ENCODE data around the gene HOXD4. TPM values are rescaled to one million over a fixed set of nuclear protein-coding genes. Genes with fewer than 3 reads are reported as not detected.

Gene HOXD4
- total RNA-seq, 1 experiment from 2014 or later: 0.61 TPM

DNA sequence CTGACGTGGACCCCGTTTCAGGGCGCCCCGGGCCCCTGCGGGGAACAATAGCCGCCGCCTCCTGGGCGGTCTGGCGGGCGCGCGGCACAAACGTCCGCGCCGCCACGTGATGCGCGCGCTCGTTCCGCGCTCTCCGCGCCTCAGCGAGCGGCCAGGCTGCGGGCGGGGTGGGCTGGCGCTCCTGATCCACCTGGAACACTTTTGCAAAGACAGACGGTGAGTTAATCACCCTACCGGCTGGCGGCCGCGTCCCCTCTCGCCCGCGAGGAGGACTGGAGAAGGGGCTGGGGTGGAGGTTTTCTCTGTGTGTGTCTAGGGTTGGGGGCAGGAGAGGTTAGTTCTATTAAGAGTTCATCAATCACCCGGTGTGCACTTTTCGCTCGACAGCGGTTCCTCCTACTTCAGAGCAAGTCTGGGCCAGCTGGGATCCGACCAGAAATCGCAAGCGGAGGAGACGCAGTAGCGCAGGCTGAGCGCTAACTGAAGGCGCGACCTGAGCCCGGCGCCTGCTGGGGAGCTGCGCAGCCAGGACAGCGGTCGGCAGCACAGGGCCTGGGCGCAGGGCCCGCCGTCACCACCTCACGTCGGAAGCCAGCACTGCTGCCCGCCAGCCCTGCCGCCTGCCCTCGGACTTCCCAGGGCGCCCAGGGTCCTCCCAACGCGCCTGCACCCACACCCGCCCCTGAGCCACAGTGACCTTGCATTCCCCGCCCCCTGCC, 26.8 kb downstream of the HOXD4 start:
- Histone ChIP-seq H2AFZ (ENCODE audit: low read depth, low read length, poor library complexity, severe bottlenecking) (no peak overlapping the region), H3K4me3 (replicated peaks in 1 of 2; ENCODE audit: low read depth in 1 of 2, low read length in 2 of 2) (no peak overlapping the region), H3K9me3 (ENCODE audit: control insufficient read depth in 1 of 2, insufficient read depth in 1 of 2, low read depth in 1 of 2, low read length in 2 of 2) (no peaks in the 10 kb centered on the region), H3K36me3 (ENCODE audit: control insufficient read depth in 1 of 2, insufficient read depth in 2 of 2, low read length in 2 of 2) (no peaks in the 10 kb centered on the region), H3K79me2 (ENCODE audit: insufficient read depth, low read length) (no peaks in the 10 kb centered on the region), H3K9me2 (ENCODE audit: insufficient read depth) (no peaks in the 10 kb centered on the region), H3K27ac (ENCODE audit: low read depth, low read length) (no peak overlapping the region), H3K4me1 (ENCODE audit: control insufficient read depth in 1 of 2, insufficient read depth in 2 of 2, low read length in 2 of 2) (no peaks in the 10 kb centered on the region), H3K27me3 (ENCODE audit: insufficient read depth, low read length) (no peaks in the 10 kb centered on the region), H3K4me2 (ENCODE audit: low read length) (no peak overlapping the region), H3K9ac (ENCODE audit: low read length) (no peak overlapping the region), H4K20me1 (ENCODE audit: insufficient read depth) (no peaks in the 10 kb centered on the region)
- BruUV-seq (replicated peaks): no TSS peak
- DNase-seq (ENCODE audit: low read depth, low spot score) (no peak), ATAC-seq (no peak)
- POLR2A ChIA-PET: no interaction called here
- CTCF ChIA-PET: no interaction called here
- TF ChIP-seq EGR1 (IDR thresholded peaks at IDR 0.05; ENCODE audit: low read depth): no peak
- no peak for TF ChIP-seq POLR2A (IDR thresholded peaks at IDR 0.05; ENCODE audit: borderline replicate concordance, extremely low read depth, insufficient read depth, insufficient read length)
- no peak for TF ChIP-seq EZH2phosphoT487 (IDR thresholded peaks at IDR 0.05; ENCODE audit: borderline replicate concordance)
- no peak for TF ChIP-seq ZFX (IDR thresholded peaks at IDR 0.05)
- no peak for TF ChIP-seq CBX3 (IDR thresholded peaks at IDR 0.05; ENCODE audit: low read depth)
- no peak for TF ChIP-seq JUND (IDR thresholded peaks at IDR 0.05)
- TF ChIP-seq, protein P1, sequence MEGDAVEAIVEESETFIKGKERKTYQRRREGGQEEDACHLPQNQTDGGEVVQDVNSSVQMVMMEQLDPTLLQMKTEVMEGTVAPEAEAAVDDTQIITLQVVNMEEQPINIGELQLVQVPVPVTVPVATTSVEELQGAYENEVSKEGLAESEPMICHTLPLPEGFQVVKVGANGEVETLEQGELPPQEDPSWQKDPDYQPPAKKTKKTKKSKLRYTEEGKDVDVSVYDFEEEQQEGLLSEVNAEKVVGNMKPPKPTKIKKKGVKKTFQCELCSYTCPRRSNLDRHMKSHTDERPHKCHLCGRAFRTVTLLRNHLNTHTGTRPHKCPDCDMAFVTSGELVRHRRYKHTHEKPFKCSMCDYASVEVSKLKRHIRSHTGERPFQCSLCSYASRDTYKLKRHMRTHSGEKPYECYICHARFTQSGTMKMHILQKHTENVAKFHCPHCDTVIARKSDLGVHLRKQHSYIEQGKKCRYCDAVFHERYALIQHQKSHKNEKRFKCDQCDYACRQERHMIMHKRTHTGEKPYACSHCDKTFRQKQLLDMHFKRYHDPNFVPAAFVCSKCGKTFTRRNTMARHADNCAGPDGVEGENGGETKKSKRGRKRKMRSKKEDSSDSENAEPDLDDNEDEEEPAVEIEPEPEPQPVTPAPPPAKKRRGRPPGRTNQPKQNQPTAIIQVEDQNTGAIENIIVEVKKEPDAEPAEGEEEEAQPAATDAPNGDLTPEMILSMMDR (IDR thresholded peaks at IDR 0.05 in 2 of 3, conservative IDR thresholded peaks at IDR 0.05 in 1 of 3; ENCODE audit: borderline replicate concordance in 1 of 3, insufficient read depth in 1 of 3, low read depth in 2 of 3, low read length in 2 of 3): no peak
- TF ChIP-seq ZNF274 (IDR thresholded peaks at IDR 0.05; ENCODE audit: low read depth, low read length): no peak
- TF ChIP-seq SIN3A (IDR thresholded peaks at IDR 0.05; ENCODE audit: low read depth): no peak
- no peak for TF ChIP-seq MAX (IDR thresholded peaks at IDR 0.05)
- no peak for TF ChIP-seq RAD21 (IDR thresholded peaks at IDR 0.05; ENCODE audit: low read depth)
- TF ChIP-seq, protein P2, sequence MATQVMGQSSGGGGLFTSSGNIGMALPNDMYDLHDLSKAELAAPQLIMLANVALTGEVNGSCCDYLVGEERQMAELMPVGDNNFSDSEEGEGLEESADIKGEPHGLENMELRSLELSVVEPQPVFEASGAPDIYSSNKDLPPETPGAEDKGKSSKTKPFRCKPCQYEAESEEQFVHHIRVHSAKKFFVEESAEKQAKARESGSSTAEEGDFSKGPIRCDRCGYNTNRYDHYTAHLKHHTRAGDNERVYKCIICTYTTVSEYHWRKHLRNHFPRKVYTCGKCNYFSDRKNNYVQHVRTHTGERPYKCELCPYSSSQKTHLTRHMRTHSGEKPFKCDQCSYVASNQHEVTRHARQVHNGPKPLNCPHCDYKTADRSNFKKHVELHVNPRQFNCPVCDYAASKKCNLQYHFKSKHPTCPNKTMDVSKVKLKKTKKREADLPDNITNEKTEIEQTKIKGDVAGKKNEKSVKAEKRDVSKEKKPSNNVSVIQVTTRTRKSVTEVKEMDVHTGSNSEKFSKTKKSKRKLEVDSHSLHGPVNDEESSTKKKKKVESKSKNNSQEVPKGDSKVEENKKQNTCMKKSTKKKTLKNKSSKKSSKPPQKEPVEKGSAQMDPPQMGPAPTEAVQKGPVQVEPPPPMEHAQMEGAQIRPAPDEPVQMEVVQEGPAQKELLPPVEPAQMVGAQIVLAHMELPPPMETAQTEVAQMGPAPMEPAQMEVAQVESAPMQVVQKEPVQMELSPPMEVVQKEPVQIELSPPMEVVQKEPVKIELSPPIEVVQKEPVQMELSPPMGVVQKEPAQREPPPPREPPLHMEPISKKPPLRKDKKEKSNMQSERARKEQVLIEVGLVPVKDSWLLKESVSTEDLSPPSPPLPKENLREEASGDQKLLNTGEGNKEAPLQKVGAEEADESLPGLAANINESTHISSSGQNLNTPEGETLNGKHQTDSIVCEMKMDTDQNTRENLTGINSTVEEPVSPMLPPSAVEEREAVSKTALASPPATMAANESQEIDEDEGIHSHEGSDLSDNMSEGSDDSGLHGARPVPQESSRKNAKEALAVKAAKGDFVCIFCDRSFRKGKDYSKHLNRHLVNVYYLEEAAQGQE (IDR thresholded peaks at IDR 0.05; ENCODE audit: low read depth): no peak
- no peak for TF ChIP-seq SP1 (IDR thresholded peaks at IDR 0.05; ENCODE audit: low read depth)
- TF ChIP-seq, protein P3, sequence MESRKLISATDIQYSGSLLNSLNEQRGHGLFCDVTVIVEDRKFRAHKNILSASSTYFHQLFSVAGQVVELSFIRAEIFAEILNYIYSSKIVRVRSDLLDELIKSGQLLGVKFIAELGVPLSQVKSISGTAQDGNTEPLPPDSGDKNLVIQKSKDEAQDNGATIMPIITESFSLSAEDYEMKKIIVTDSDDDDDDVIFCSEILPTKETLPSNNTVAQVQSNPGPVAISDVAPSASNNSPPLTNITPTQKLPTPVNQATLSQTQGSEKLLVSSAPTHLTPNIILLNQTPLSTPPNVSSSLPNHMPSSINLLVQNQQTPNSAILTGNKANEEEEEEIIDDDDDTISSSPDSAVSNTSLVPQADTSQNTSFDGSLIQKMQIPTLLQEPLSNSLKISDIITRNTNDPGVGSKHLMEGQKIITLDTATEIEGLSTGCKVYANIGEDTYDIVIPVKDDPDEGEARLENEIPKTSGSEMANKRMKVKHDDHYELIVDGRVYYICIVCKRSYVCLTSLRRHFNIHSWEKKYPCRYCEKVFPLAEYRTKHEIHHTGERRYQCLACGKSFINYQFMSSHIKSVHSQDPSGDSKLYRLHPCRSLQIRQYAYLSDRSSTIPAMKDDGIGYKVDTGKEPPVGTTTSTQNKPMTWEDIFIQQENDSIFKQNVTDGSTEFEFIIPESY (IDR thresholded peaks at IDR 0.05; ENCODE audit: extremely low read depth, insufficient replicate concordance, low read length): no peak
- no peak for TF ChIP-seq SRF (IDR thresholded peaks at IDR 0.05; ENCODE audit: low read depth)
- no peak for TF ChIP-seq YY1 (IDR thresholded peaks at IDR 0.05; ENCODE audit: extremely low read depth, insufficient replicate concordance, low read depth, low read length)
- TF ChIP-seq TCF7L2 (IDR thresholded peaks at IDR 0.05; ENCODE audit: borderline replicate concordance, extremely low read depth, insufficient read depth, insufficient read length): no peak
- RAD21 ChIA-PET (ENCODE audit: low non-redundant PET in 1 of 2, low total read pairs in 2 of 2, uncharacterized antibody in 2 of 2, unreplicated experiment in 2 of 2): no interaction called here
- intact Hi-C loops (cut with micrococcal nuclease): no loop called here
